ENCODE data around the gene MCF2L2. TPM values are rescaled to one million over a fixed set of nuclear protein-coding genes. Genes with fewer than 3 reads are reported as not detected.

The MCF2L2 gene
- total RNA-seq, 1 donor from 2014 or later: 0.64 TPM

- DNase-seq (ENCODE audit: low read depth): no peak
Observed at GRCh38 chr3:183401678-183402077, 26.7 kb downstream of the MCF2L2 start.

GRCh38 chr3:183400352-183400751 is 28.1 kb downstream of the MCF2L2 start:
- no peak for DNase-seq (ENCODE audit: low read depth)

- DNase-seq (ENCODE audit: low read depth): no peak
Observed at GRCh38 chr3:183396662-183397391, 31.6 kb downstream of the MCF2L2 start.

- no peak for DNase-seq (ENCODE audit: low read depth)
Observed at GRCh38 chr3:183394150-183394549, 34.3 kb downstream of the MCF2L2 start.

GRCh38 chr3:183393625-183394024 is 34.8 kb downstream of the MCF2L2 start:
- DNase-seq (ENCODE audit: low read depth): no peak

- peak; percentile 41 for DNase-seq (ENCODE audit: low read depth)
Observed at GRCh38 chr3:183392186-183393034, 36.0 kb downstream of the MCF2L2 start.

GRCh38 chr3:183391460-183391859 is 37.0 kb downstream of the MCF2L2 start:
- no peak for DNase-seq (ENCODE audit: low read depth)

- DNase-seq (ENCODE audit: low read depth): no peak
Observed at GRCh38 chr3:183390844-183391243, 37.6 kb downstream of the MCF2L2 start.

- no peak for DNase-seq (ENCODE audit: low read depth)
Observed at GRCh38 chr3:183388213-183388895, 40.1 kb downstream of the MCF2L2 start.

- no peak for DNase-seq (ENCODE audit: low read depth)
Observed at GRCh38 chr3:183387797-183388196, 40.6 kb downstream of the MCF2L2 start.

GRCh38 chr3:183386651-183387050 is 41.8 kb downstream of the MCF2L2 start:
- DNase-seq (ENCODE audit: low read depth): no peak

GRCh38 chr3:183385698-183386613 is 42.5 kb downstream of the MCF2L2 start:
- peak; percentile 79 for DNase-seq (ENCODE audit: low read depth)

GRCh38 chr3:183381673-183382072 is 46.7 kb downstream of the MCF2L2 start:
- no peak for DNase-seq (ENCODE audit: low read depth)

- DNase-seq (ENCODE audit: low read depth): no peak
Observed at GRCh38 chr3:183381179-183381578, 47.2 kb downstream of the MCF2L2 start.

GRCh38 chr3:183378951-183379350 is 49.5 kb downstream of the MCF2L2 start:
- DNase-seq (ENCODE audit: low read depth): no peak

- no peak for DNase-seq (ENCODE audit: low read depth)
Observed at GRCh38 chr3:183378545-183378944, 49.9 kb downstream of the MCF2L2 start.

GRCh38 chr3:183378008-183378407 is 50.4 kb downstream of the MCF2L2 start:
- DNase-seq (ENCODE audit: low read depth): no peak

- DNase-seq (ENCODE audit: low read depth): no peak
Observed at GRCh38 chr3:183377307-183377959, 51.0 kb downstream of the MCF2L2 start.

- DNase-seq (ENCODE audit: low read depth): no peak
Observed at GRCh38 chr3:183375787-183376186, 52.6 kb downstream of the MCF2L2 start.

GRCh38 chr3:183375337-183375736 is 53.1 kb downstream of the MCF2L2 start:
- no peak for DNase-seq (ENCODE audit: low read depth)
